GOT3 (cell line): ENCODE results near the gene RAI2.

ENCODE experiments used
- DNase-seq: peaks from one replicate; lab custom pipeline; 2025; ENCODE audit warnings: mixed read lengths; lab: John Stamatoyannopoulos, UW

RAI2 gene

DNA sequence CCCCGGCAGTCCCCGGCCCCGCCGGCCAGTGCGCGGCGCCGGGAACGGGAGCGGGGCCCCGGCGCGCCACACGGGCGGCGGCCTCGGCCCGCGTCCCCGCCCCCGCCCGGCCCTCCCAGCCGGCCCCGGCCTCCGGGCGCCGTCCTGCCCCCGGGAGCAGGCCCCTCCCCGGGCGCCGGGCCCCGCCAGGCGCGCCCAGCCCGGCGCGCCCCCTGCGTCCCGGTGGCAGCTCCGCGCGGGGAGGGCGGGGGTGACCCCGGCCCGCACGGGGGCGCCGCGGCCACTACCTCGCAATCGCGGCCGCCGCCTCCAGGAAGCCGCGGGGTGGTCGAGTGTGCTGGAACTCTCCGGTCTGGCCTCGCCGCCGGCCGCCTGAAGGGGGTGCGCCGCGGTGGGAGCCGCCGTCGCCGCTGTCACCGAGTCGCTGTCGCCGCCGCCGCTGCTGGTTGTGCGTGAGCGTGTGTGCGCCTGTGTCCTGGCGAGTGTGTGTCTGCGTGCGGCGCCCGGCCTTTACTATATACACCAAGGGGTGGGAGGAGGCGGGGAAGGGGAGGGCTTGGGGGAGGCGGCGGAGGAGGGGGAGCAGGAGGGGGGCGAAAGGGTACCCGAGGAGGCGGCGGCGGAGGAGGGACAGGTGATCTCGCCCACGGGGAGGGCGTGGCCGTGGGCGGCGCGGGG, at the start of gene RAI2:
TSS of gene RAI2 (minus strand) at position 488 of the 678 bp plus-strand sequence. CDS start 59,288 bp downstream, outside the sequence.
- no peak for DNase-seq

DNA sequence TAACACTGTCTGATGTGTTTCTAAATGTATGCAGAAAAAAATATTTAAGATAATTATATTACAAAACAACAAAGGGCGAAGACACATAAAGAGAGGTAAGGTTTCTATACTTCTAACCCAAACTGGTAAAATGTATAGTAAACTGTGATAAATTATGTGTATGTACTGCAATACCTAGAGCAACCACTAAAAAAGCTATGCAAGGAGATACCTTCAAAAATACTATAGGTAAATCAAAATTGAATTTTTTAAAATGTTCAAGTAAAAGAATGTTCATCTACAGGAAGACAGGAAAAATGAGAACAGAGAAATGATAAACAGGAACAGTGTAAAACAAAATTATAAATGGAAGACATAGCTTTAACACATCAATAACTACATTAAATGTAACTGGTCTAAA, 27.3 kb upstream of the RAI2 start:
- DNase-seq, result no peak

DNA sequence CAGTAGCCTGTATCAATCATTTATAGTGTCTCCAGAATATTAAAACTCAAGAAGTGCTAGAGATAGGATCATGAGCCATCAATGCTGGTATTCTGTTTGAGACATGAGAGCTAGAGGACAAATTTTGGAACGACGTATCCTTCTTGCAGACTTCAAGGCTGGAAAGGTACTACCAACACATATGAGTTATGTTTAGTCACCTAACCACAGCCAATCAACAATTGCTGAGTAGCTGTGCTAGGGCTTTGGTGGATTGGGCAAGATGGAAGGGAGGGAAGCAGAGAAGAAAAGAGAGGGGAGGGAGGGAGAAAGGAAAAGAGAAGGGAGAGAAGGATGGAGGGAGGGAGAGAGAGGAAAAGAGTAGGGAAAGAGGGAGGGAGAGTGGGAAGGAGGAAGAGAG, 21.6 kb upstream of the RAI2 start:
- no peak for DNase-seq

DNA sequence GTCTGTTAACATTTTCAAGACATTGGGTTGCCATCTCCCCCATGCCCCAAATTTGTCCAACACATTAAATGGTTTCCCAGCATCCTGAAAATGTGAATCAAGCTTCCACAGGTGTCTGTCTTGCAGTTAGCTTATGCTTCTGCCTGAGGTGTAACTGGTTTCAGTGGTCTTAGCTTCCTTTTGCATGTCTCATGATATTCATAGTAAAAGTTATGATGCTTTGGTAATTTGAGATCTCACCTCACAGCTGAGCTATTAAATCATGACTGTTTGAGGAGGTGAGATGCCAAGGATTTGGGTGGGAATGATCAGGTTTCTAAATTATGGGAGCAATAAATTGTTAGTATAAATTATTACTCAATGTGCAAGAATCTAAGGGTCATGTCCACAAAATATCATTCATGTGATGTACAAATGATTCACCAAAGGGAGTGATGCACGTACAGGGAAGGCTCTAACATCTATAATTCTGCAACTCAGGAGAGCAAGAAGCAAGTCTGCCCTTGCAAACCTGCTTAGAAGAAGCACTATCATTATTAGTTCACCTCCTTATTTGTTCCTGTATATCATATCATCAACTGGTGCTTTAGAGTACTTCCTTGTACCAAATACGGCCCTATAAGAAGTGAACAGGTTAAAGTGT, 17.1 kb upstream of the RAI2 start:
- DNase-seq, result no peak

DNA sequence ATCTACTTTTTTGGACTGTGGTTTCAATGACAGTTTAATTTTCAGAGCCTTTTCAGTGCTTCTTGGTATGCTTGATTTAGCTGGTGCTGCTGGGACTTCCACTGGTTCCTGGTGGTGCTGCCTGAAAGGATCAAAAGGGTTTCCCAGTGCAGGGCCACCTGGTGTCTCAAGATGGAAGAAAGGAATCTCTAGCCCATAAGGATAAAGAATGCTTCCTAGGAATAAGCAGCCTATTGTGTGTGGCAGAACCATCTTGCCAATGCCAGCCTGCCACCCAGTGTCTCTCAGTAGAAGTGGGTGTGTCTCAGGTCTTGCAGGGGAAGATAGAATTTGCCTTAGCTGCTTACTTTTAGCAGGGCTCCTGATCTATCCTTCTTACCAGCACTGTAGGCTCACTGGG, 15.0 kb upstream of the RAI2 start:
- no peak for DNase-seq

DNA sequence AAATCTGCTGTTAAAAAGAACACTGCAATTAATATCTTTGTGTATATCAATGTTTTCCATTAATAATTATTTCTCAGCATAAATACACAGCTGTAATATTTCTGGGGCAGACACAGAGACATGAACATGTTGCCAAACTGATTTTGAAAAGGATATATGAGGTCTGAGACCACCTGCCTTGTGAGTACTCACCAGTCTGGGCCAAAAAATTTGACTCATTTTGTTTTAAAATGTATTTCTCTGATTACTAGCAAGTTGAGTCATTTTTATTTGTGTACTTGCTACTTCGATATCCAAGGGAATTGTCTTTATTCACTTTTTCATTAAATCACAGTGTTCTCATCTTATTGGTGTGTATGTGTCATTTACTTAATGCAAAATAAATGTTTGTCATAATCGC, 8.5 kb upstream of the RAI2 start:
- no peak for DNase-seq

DNA sequence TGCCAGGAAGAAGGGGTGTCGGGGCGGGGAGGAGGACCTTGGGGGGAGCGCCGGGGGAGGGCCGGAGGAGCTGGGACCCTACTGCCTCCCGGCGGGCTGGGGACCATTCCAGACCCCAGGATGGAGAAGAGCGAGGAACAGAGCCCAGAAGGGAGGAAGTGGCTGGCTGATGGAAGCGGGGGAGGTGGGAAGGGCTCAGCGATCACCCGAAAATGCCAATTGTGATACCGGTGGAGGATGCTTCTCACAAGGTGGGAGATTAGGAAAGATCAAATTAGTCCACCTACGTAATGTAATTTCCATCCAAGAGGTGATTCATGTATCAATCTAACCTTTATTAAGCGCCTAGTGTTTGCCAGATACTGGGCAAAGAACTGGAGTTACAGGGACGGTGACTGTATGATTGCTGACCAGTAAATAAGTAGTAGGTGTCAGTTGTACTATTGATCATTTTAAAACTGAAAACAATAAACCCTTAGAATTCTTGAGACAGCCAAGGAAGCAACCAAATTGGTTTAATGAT, 452 bp upstream of the RAI2 start:
- DNase-seq, result no peak

DNA sequence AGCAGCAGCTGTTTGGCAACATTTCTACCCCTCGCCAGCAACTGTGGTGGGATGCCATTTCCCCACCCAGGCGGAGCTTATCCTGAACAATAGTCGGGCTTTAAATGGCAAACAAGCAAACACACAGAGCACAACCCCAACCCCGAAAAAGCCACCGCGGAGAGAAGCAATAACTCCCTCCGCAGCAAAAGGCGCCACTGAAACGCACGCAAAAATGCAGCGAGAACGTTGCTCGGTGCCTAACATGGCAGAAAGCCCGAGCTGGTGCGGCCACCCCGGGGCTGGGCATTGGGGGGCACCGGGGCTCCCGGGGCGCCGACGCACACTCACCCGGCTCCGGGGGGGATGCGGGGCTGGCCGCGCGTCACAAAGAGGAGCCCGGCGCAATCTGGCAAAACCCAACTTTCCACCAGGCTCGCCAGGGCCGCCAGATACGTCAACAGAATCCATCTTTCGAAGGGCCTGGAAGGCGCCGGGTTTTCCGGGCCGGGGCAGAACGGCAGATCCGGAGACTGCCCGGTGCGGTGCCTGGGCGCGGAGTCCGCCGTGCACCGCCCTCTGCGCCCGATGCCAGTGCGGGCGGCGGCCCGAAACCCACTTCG, 818 bp downstream of the RAI2 start:
- DNase-seq, result no peak

DNA sequence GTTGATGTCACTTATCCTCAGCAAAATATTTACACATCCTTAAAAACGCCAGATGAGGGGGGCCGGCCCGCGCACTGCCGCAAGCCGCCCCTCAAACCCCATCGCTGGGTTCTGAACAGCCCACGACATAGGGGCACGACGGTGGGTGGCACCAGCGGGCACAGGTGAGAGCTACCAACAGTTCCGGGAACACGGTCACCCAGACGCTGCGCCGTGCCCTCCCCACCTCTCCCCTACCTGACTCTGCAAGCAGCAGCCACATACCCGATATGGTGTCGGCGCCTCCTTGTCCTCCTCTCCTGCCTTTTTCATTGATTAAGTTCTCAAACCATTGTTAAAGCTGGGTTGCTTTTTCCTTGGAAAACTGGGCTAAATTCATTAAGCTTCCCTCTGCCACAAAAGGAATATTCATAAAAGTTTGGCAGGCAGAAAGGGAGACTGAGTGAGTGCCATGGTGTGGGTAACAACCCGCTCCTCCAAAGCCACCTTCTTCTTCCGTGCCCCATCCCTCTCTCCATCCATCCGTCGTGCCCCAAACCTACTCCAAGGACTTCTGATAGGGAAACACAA, 1.4 kb downstream of the RAI2 start:
- no peak for DNase-seq

DNA sequence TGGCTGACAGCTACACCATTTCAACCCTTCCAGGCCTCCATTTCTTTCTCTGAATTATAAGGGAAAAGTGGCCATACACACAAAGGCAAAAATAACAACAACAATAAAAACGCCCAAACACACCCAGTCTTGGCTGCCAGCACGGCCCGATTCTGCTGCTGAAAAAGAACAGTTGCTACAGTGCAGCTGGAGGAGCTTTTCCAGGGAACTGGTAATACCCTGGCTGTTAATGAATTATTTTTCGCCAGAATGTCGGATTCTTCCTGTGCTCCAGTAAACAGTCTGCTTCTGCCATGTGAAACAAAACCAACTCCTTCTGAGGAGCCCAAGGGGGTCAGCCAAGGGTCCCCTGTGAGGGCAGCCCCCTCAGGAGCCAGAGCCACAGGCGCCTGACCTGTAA, 6.6 kb downstream of the RAI2 start:
- no peak for DNase-seq

DNA sequence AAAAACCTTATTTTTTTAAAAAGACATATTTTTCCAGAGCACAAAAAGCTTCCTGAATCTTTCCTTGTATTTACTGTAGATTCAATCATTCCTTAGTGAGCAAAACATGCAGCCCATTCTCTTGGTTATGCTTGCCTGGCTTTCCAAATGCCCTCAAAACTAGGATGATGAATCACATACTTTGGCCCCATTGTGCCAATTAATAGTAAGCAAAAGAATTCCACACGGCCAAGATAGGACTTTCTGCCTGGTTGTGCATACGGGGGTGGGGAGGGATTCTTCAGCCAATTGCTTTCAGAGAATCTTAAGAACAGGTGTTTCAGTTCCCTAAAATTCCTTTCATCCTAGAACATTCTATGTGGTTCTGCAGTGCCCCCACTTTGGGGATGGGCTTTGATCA, 7.0 kb downstream of the RAI2 start:
- DNase-seq, result no peak

DNA sequence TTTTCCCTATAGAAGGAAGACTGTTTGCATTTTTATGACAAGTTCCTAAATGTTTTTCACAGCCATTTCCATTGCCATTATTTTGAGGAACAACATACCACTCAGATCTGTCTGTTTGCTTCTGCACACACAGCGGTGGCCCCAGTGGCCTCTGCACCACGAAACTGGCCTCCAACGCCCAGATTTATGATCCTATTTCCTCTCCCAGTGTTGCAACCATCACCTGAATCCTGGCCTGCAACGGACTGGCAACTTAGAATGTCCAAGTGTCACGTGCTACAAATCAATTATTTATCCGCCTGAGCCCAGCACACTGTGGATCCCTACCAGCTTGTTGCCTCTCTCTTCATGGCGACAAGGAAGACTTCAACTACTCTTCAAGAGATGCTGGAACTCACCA, 9.2 kb downstream of the RAI2 start:
- DNase-seq, result no peak

DNA sequence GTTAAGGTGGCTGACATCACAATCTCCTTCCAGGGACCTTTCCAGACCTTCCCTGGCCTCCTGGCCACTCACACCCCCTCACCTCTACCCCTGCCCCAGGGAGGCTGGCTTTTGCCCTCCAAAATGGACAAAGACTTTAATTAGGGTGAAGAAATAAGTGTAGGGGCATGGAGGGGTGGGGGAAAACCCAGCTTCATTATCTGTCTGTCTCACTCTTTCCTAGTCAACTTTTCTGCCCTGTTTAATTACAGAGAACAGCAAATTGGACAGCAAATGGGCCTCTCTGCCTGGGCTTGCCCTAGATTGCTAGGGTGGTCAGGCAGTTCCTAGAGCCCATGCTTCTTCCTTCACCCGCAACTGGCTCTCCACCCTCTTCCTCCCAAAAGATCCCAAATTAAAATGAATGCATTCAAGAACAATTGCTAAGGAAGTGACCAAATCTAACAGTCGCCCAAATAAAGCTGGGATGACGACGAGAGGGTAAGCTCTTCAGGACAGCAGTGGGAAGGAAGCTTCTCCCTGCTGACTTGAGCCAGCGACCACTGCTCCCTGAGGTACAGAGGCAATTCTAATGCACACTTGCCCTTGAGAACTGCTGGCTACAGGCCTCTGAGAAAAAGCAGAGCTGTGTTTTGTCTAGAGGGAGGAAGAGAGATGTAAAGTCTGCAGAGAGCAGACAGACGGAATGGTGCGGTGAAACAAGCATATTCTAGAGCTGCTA, 12.4 kb downstream of the RAI2 start:
- DNase-seq, result no peak

DNA sequence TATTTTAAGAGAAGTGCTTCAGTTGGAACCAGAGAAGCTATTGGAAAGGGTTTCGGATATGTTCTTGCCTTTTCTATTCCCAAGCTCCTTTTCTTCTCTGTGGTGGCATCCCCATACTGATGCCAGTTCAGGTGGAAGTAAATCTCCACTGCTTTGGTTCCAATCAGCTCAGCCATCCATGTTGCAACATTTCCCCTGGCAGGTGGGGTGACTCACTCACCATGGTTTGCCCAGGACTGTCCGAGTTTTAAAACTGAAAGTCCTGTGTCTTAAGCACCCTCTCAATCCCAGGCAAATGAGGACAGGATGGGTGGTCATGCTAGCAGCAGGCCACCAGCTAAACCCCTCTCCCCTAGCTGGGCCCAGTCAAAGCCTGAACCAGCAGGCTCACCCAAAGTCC, 15.1 kb downstream of the RAI2 start:
- no peak for DNase-seq

DNA sequence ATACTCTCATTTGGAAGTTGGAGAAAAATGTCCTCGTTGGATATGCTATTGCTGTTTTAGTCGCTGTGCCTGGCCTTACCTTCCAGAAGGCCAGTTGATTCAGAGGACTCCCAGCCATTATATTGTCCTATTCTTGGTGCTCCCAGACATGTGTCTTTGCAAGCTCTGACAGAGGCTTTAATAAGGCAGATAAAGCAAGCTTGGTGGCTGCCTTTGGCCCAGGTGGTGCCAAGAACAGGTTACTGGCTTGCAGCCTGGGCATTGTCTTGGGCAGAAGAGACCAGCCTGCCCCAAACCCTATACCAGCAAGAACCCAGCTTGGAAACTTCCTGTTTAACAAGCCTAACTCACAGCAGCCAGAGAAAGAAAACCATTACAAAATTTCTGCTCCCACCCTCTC, 16.9 kb downstream of the RAI2 start:
- DNase-seq, result no peak

DNA sequence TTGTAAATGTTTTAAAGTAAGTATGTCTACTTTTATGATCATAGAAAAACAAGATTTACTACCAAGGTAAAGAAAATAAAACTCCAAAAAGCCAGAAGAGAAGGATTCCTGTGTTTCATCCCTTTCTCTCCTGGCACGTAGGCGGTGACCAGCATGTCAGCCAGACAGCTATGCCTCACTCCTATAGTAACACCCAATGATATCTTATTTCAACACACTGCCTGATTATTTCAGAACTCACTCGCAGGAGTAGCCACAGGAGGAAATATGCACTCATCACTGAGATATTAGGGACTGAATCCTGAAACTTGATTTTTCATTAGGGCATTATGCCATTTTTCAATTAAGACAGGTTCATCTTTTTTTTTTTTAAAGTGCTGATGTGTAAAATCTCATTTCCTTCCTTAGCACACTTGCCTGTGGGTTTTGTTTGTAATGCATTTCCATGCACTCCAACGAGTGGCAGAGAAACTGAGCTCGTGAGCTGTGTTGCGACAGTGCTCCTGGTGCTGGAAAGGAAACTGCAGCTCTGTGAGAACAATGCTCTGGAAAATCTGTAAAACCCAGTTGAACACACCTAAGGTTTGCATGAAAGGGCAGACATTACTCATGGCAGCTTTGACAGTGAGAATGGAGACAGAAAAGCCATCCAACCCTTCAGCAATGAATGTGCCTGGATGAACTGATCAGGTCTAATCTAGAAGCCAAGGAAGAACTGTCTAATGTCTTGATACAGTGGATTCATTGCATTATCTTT, 18.2 kb downstream of the RAI2 start:
- no peak for DNase-seq

DNA sequence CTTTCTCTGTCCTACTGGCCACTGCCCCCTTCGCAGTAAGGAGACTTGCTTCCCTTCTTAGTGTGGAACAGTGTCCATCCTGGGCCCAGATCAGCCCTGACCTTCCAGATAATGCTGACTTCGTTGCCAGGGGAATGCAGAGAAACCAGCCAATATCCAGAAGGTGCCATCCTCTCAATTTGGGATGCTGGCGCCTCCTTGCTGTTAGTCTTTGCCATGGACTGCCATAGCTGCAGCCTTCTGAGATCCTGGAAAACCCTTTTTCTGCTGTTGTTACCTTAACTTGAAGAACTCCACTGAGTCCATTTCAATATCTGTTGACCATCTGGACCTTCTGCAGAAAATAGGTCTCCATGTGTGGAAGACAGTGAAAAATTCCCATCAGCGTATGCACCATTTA, 21.8 kb downstream of the RAI2 start:
- DNase-seq, result no peak

DNA sequence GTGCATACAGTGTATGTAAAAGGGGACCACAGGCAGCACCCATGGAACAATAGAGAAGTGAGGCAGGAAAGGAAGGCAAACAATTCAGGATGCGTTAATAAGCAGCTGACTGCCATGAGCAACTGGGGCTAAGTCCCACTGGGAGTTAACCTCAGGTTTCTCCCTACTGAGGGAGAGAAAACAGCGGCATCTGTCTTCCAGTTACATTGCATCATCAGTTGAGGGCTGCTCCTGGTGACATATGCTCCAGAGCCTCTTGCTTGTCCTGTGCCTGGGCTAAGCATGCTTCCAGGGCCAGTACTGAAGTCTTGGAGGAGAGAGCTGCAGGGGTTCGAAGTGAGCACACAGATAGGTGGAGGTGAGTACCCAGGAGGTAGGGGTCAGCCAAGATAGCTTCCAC, 24.3 kb downstream of the RAI2 start:
- no peak for DNase-seq

DNA sequence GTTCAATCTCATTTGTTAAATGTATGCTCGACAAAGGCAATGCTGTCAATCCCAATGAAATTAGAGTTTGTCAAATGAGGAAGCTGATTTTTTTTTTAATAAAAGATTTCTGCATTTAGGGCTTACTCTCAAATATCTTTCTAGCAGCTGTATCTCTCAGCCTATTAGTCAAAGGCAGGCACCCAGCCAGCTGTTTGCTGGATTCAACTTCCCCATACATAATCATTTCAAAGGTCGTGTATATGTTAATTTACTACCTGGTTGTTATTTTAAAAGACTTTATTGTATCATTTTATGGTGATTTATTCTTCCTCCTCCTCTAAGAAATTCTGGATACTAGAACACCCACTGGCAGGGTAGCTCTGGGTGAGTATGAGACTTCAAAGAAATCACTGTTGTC, 27.1 kb downstream of the RAI2 start:
- no peak for DNase-seq

DNA sequence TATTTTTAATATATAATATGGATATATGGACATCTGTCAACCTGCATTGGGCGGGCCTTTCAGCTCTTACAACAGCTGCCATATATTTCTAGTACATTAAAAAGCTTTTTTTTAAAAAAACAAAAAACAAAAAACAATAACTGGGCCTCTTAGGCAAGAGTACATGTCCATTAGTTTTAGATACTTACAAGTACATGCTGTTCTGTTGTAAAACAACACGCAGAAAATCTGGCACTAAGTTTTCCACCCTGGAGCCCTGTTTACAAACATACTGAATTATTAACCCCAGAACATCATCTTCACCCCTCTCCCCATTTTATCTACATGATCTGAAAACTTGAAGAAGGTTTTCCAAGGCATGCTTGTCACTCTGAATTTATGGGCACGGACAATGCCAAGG, 29.8 kb downstream of the RAI2 start:
- DNase-seq, result no peak

DNA sequence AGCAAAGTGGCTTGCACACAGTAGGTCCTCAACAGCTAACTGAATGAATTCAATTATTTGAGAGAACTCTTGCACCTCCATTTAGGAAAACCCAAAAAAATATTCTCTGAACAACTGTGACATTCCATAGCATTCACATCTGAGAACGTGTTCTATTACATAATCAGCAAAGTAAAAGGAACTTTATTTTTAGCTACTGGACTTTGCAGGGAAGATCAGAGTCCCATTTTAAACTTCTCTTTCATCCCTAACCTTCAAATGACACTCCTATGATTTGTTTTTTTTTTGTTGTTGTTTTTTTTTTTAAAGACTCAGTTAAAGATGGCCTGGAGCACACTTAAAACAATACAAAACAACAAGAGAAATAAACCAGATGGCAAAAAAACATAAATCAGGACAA, 30.9 kb downstream of the RAI2 start:
- no peak for DNase-seq

DNA sequence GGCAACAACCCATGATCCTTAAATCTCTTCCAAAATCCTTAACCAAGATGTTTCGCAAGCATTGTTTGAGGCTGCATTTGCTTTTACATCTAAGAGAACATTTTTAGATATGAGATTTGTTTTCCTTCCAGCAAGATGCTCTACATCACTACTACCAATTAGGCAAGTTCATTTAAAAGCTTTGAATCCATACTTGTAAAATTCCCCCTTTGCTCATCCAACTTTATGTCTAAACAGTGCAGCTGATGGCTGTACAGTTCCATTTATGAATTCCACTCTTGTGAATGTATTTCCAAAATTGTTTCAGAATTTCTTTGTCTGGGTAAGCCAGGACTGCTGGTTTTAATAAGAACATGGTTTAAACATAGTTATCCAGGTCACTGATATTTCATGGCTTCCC, 31.5 kb downstream of the RAI2 start:
- DNase-seq, result no peak
